ENCODE measurements around the gene C1RL.

The C1RL gene

GRCh38 chr12:7100239-7100638 is 8.8 kb downstream of the C1RL start:
- H3K4me3 ChIP-seq (ENCODE audit: low read depth, low read length), result no peak overlapping the region
- no peaks in the 10 kb centered on the region for H3K36me3 ChIP-seq
- no peaks in the 10 kb centered on the region for H3K9me3 ChIP-seq (ENCODE audit: severe bottlenecking)
- no peak overlapping the region for H3K27ac ChIP-seq
- no peaks in the 10 kb centered on the region for H3K27me3 ChIP-seq (ENCODE audit: insufficient read depth, low read depth, severe bottlenecking)
- TF ChIP-seq CTCF (IDR thresholded peaks at IDR 0.05; ENCODE audit: low read depth, low read length), result no peak
- no peak for DNase-seq

GRCh38 chr12:7099290-7099996 is 9.6 kb downstream of the C1RL start:
- no peaks in the 10 kb centered on the region for H3K9me3 ChIP-seq (ENCODE audit: severe bottlenecking)
- no peaks in the 10 kb centered on the region for H3K36me3 ChIP-seq
- no peak overlapping the region for H3K27ac ChIP-seq
- H3K27me3 ChIP-seq (ENCODE audit: insufficient read depth, low read depth, severe bottlenecking), result no peaks in the 10 kb centered on the region
- H3K4me3 ChIP-seq (ENCODE audit: low read depth, low read length), result no peak overlapping the region
- TF ChIP-seq CTCF (IDR thresholded peaks at IDR 0.05; ENCODE audit: low read depth, low read length), result no peak
- no peak for DNase-seq

GRCh38 chr12:7096979-7097378 is 12.0 kb downstream of the C1RL start:
- DNase-seq, result no peak
- no peak for TF ChIP-seq CTCF (IDR thresholded peaks at IDR 0.05; ENCODE audit: low read depth, low read length)
- no peak overlapping the region for H3K4me3 ChIP-seq (ENCODE audit: low read depth, low read length)
- H3K9me3 ChIP-seq (ENCODE audit: severe bottlenecking), result no peaks in the 10 kb centered on the region
- no peak overlapping the region for H3K27ac ChIP-seq
- no peaks in the 10 kb centered on the region for H3K27me3 ChIP-seq (ENCODE audit: insufficient read depth, low read depth, severe bottlenecking)
- H3K36me3 ChIP-seq, result no peaks in the 10 kb centered on the region

- Histone ChIP-seq H3K4me3 (ENCODE audit: low read depth, low read length) (no peak overlapping the region), H3K9me3 (ENCODE audit: severe bottlenecking) (no peaks in the 10 kb centered on the region), H3K36me3 (no peaks in the 10 kb centered on the region), H3K27me3 (ENCODE audit: insufficient read depth, low read depth, severe bottlenecking) (no peaks in the 10 kb centered on the region), H3K27ac (no peak overlapping the region)
- no peak for DNase-seq
- TF ChIP-seq CTCF (IDR thresholded peaks at IDR 0.05; ENCODE audit: low read depth, low read length), result no peak
These were observed 12.7 kb downstream of the C1RL start for GRCh38 chr12:7096006-7096932.

- Histone ChIP-seq H3K4me3 (ENCODE audit: low read depth, low read length) (no peak overlapping the region), H3K27ac (no peak overlapping the region), H3K27me3 (ENCODE audit: insufficient read depth, low read depth, severe bottlenecking) (no peaks in the 10 kb centered on the region), H3K9me3 (ENCODE audit: severe bottlenecking) (no peaks in the 10 kb centered on the region), H3K36me3 (no peaks in the 10 kb centered on the region)
- TF ChIP-seq CTCF (IDR thresholded peaks at IDR 0.05; ENCODE audit: low read depth, low read length), result no peak
- no peak for DNase-seq
These were observed 15.1 kb downstream of the C1RL start for GRCh38 chr12:7093892-7094291.
